ENCODE data around the gene RBM12.
"Not testable (repeated sequence)": the region's sequence is repeated elsewhere in the genome, so short reads cannot be mapped to it uniquely, and the experiment has no call there.

The RBM12 gene

GRCh38 chr20:35664466-35665206 is at the start of gene RBM12, which contains the start of gene CPNE1:
RBM12 (minus strand) TSS chr20:35664900; CDS start chr20:35655322, 9,578 bp downstream.
CPNE1 (minus strand) TSS chr20:35664900; CDS start chr20:35632923, 31,977 bp downstream.
- peak; percentile 96 for DNase-seq (ENCODE audit: low spot score)

GRCh38 chr20:35714127-35714526 is 49.4 kb upstream of the RBM12 start:
- DNase-seq (ENCODE audit: low spot score), result no peak

GRCh38 chr20:35713120-35713519 is 48.4 kb upstream of the RBM12 start:
- not testable (repeated sequence) for DNase-seq (ENCODE audit: low spot score)

GRCh38 chr20:35711588-35712209 is 47.0 kb upstream of the RBM12 start:
- no peak for DNase-seq (ENCODE audit: low spot score)

GRCh38 chr20:35710884-35711587 is 46.3 kb upstream of the RBM12 start:
- DNase-seq (ENCODE audit: low spot score), result no peak

GRCh38 chr20:35710039-35710438 is 45.3 kb upstream of the RBM12 start:
- DNase-seq (ENCODE audit: low spot score), result no peak

- no peak for DNase-seq (ENCODE audit: low spot score)
Measured at GRCh38 chr20:35709259-35709658, 44.6 kb upstream of the RBM12 start.

GRCh38 chr20:35708502-35708901 is 43.8 kb upstream of the RBM12 start:
- no peak for DNase-seq (ENCODE audit: low spot score)

- DNase-seq (ENCODE audit: low spot score), result not testable (repeated sequence)
Measured at GRCh38 chr20:35706591-35707529, 42.2 kb upstream of the RBM12 start.

GRCh38 chr20:35705894-35706293 is 41.2 kb upstream of the RBM12 start:
- not testable (repeated sequence) for DNase-seq (ENCODE audit: low spot score)

- DNase-seq (ENCODE audit: low spot score), result no peak
Measured at GRCh38 chr20:35704514-35705261, 40.0 kb upstream of the RBM12 start.

GRCh38 chr20:35702824-35703695 is 38.4 kb upstream of the RBM12 start:
- DNase-seq (ENCODE audit: low spot score), result no peak

- DNase-seq (ENCODE audit: low spot score), result no peak
Measured at GRCh38 chr20:35702051-35702823, 37.5 kb upstream of the RBM12 start.

GRCh38 chr20:35700625-35701148 is 36.0 kb upstream of the RBM12 start:
- no peak for DNase-seq (ENCODE audit: low spot score)

GRCh38 chr20:35699957-35700624 is 35.4 kb upstream of the RBM12 start:
- no peak for DNase-seq (ENCODE audit: low spot score)

- DNase-seq (ENCODE audit: low spot score), result peak; percentile 94
Measured at GRCh38 chr20:35699127-35699956, 34.6 kb upstream of the RBM12 start, which contains the start of the genes NFS1 and ROMO1. NFS1 (minus strand) TSS chr20:35699352; CDS start chr20:35699288, 64 bp downstream. ROMO1 (plus strand) TSS chr20:35699405; CDS start chr20:35699633, 228 bp downstream.

Data from left forelimb (tissue), 1 donor.